Measurements from ENCODE around the gene TMEM97. TPM values are rescaled to one million over a fixed set of nuclear protein-coding genes. Genes with fewer than 3 reads are reported as not detected.

The TMEM97 gene
- total and polyA plus RNA-seq, 2 experiments from 2014 or later, result 101 to 216 TPM

GRCh38 chr17:28334171-28334570 lies 15.2 kb downstream of the TMEM97 start:
- Histone ChIP-seq H3K27me3 (ENCODE audit: insufficient read depth) (no peaks in the 10 kb centered on the region), H3K79me2 (replicated peaks; ENCODE audit: insufficient read depth) (peaks cover 22% of the 10 kb centered on the region), H3K4me2 (peak overlapping the region; percentile 86), H3K4me3 (peak overlapping the region; percentile 80; the same call in 1 of the 2 replicates), H3K27ac (ENCODE audit: low read depth) (no peak overlapping the region), H4K20me1 (replicated peaks; ENCODE audit: insufficient read depth) (peaks cover 8% of the 10 kb centered on the region), H3F3A (replicated peaks; ENCODE audit: low read depth) (0 out of 2 replicates have a peak, but pooled peaks cover 3% of the 10 kb centered on the region), H3K9me2 (ENCODE audit: insufficient read depth) (no peaks in the 10 kb centered on the region), H2AFZ (no peak overlapping the region), H3K36me3 (ENCODE audit: insufficient read depth) (no peaks in the 10 kb centered on the region), H3K4me1 (ENCODE audit: insufficient read depth) (peaks cover 11% of the 10 kb centered on the region)
- Mint-ChIP-seq H3K4me3 (peak overlapping the region; percentile 98), H3K9me3 (no peaks in the 10 kb centered on the region), H3K27me3 (ENCODE audit: insufficient read depth, low read depth, poor library complexity) (peaks cover 15% of the 10 kb centered on the region), H3K4me1 (peaks cover 24% of the 10 kb centered on the region), H3K36me3 (ENCODE audit: low read depth) (peaks cover 7% of the 10 kb centered on the region), H3K27ac (no peak overlapping the region)
- no peak for ATAC-seq
- no peak for DNase-seq (ENCODE audit: low spot score)
- no peak for TF ChIP-seq ETS1 (IDR thresholded peaks at IDR 0.05)
- TF ChIP-seq CTCF (conservative IDR thresholded peaks at IDR 0.05; ENCODE audit: low read depth in 2 of 2), result no peak
- no peak for TF ChIP-seq POLR2AphosphoS5 (IDR thresholded peaks at IDR 0.05; ENCODE audit: low read depth)
- TF ChIP-seq NANOG (IDR thresholded peaks at IDR 0.05; ENCODE audit: borderline replicate concordance), result no peak
- TF ChIP-seq JUNB (IDR thresholded peaks at IDR 0.05; ENCODE audit: unreplicated experiment), result no peak
- TF ChIP-seq STAT1 (IDR thresholded peaks at IDR 0.05; ENCODE audit: unreplicated experiment), result no peak
- no peak for TF ChIP-seq ZNF331 (CRISPR knock-in tag; IDR thresholded peaks at IDR 0.05; ENCODE audit: low read depth)

GRCh38 chr17:28334666-28335200 lies 15.7 kb downstream of the TMEM97 start:
- Histone ChIP-seq H3K4me2 (peak overlapping the region; percentile 86), H3K27ac (ENCODE audit: low read depth) (no peak overlapping the region), H3K4me1 (ENCODE audit: insufficient read depth) (peaks cover 11% of the 10 kb centered on the region), H3K9me2 (ENCODE audit: insufficient read depth) (no peaks in the 10 kb centered on the region), H4K20me1 (replicated peaks; ENCODE audit: insufficient read depth) (peaks cover 5% of the 10 kb centered on the region; the same call in 1 of the 2 replicates), H3K27me3 (ENCODE audit: insufficient read depth) (no peaks in the 10 kb centered on the region), H3K36me3 (ENCODE audit: insufficient read depth) (no peaks in the 10 kb centered on the region), H3F3A (replicated peaks; ENCODE audit: low read depth) (no peaks in the 10 kb centered on the region), H3K4me3 (peak overlapping the region; percentile 80), H3K79me2 (replicated peaks; ENCODE audit: insufficient read depth) (peaks cover 22% of the 10 kb centered on the region), H2AFZ (peak overlapping the region; percentile 48)
- H3K4me1 Mint-ChIP-seq, result peaks cover 24% of the 10 kb centered on the region
- no peak; the same call in 2 of the 3 replicates for ATAC-seq
- H3K27me3 Mint-ChIP-seq (ENCODE audit: insufficient read depth, low read depth, poor library complexity), result peaks cover 15% of the 10 kb centered on the region
- H3K4me3 Mint-ChIP-seq, result peak overlapping the region; percentile 98
- H3K27ac Mint-ChIP-seq, result peak overlapping the region; percentile 8
- peaks cover 3% of the 10 kb centered on the region; the same call in 1 of the 3 replicates for H3K36me3 Mint-ChIP-seq (ENCODE audit: low read depth)
- no peaks in the 10 kb centered on the region for H3K9me3 Mint-ChIP-seq
- peak; percentile 46 for DNase-seq (ENCODE audit: low spot score)
- no peak for TF ChIP-seq ZNF462 (CRISPR knock-in tag; IDR thresholded peaks at IDR 0.05)
- TF ChIP-seq REST (IDR thresholded peaks at IDR 0.05; ENCODE audit: unreplicated experiment), result no peak

All from GM23338 (cell line).